Measurements from ENCODE around the gene SRP68. TPM values are rescaled to one million over a fixed set of nuclear protein-coding genes. Genes with fewer than 3 reads are reported as not detected.

The SRP68 gene
- 10 to 100 TPM; 42.3 to 62.0 (median 49.6) TPM for total RNA-seq

- ATAC-seq (ENCODE audit: low FRiP score) (peak; percentile 96), DNase-seq (ENCODE audit: low spot score) (peak; percentile 60)
- no peak for TF ChIP-seq CTCF (IDR thresholded peaks at IDR 0.05)
Observed at GRCh38 chr17:76072148-76072858, at the start of gene SRP68. SRP68 (minus strand) TSS chr17:76072517; CDS start chr17:76072491, 26 bp downstream.

DNA sequence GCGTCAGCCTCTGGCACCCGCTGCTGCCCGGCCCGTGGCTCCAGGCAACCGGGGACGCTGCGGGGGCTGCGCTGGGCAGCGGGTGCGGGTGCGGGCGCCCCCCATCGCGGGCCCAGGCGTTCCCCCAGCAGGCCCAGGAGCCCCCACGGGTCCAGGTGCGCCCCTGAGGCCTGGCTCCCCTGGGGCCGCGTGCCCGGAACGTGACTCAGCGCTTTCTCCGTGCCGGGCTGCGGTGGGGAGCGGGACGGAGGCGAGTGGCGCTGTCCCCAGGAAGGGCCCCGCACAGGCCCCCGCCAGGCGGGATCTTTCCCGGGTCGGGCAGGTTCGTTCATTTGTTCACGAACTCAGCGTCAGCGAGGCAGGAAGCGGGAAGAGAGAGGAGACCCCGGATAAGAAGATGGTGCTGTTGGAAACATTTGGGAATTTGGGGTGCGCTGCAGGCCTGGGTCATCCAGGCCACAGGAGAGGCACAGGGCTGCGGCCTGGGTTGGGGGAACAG lies 49.7 kb upstream of the SRP68 start:
- no peak for TF ChIP-seq CTCF (IDR thresholded peaks at IDR 0.05)
- peak; percentile 52 for ATAC-seq (ENCODE audit: low FRiP score)
- DNase-seq (ENCODE audit: low spot score): no peak

DNA sequence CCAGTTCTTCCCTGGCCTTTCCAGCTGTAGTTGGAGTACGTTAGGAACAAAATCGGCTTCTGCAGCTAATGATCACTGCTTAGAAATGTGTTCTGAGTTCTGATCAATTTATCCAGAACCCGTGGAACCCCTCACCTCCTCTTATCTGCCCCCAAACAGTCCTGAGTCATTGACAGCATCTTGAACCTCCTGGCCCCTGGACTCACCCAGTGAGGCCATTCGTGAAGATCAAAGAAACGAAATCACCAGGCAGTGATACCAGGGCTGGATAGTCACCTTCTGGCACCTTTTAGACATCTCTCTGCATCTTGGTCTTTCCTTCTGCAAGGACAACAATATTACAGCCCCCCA lies 48.3 kb upstream of the SRP68 start:
- DNase-seq (ENCODE audit: low spot score) (no peak), ATAC-seq (ENCODE audit: low FRiP score) (no peak)
- TF ChIP-seq CTCF (IDR thresholded peaks at IDR 0.05): no peak

DNA sequence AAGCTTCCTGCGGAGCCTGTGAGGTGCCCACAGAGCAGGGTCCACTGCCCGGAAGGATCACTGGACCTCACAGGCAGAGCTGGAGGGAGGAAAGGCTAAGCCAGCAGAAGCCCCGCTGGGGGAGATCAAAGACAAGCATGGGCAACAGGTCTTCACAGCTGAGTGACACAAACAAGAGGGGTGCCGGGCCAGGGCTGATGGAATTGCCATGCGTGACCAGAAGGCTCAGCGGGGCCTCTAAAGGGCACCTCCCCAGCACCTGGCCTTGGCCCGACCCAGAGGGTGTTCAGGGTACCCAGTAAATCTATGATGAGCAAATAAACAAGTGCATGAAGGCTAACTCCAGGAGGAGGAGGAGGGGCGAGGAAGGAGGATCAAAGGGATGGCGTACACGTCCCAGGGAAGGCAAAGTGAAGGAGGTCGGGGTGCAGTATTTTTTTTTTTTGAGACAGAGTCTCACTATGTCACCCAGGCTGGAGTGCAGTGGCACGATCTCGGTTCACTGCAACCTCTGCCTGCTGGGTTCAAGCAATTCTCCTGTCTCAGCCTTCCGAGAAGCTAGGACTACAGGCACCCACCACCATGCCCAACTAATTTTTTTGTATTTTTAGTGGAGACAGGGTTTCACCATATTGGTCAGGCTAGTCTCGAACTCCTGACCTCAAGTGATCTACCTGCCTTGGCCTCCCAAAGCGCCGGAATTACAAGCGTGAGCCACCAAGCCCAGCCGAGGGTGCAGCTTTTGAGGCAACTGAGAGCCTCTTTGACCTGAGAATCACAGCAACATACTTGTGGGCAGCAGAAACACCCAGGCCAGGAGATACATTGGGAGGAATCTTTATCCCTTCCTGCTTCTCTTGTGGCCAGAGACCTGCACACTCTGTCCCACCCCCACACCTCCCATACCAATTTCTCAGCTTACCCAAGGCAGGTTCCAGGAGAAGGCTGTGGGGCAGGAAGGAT lies 47.4 kb upstream of the SRP68 start:
- TF ChIP-seq CTCF (IDR thresholded peaks at IDR 0.05): no peak
- DNase-seq (ENCODE audit: low spot score): no peak
- ATAC-seq (ENCODE audit: low FRiP score): no peak

- no peak for TF ChIP-seq CTCF (IDR thresholded peaks at IDR 0.05)
- DNase-seq (ENCODE audit: low spot score) (no peak), ATAC-seq (ENCODE audit: low FRiP score) (no peak)
Observed at GRCh38 chr17:76115138-76115754, 42.9 kb upstream of the SRP68 start.

GRCh38 chr17:76111956-76112355 lies 39.6 kb upstream of the SRP68 start:
- no peak for DNase-seq (ENCODE audit: low spot score)
- ATAC-seq (ENCODE audit: low FRiP score): no peak
- TF ChIP-seq CTCF (IDR thresholded peaks at IDR 0.05): no peak

Data from omental fat pad (tissue), 4 donors.